Activated gamma-delta T cell (primary cell): ENCODE measurements around the gene CPSF4L.

Experiments
- DNase-seq: peaks from one replicate; lab custom pipeline; 2025; lab: John Stamatoyannopoulos, UW

CPSF4L gene

DNA sequence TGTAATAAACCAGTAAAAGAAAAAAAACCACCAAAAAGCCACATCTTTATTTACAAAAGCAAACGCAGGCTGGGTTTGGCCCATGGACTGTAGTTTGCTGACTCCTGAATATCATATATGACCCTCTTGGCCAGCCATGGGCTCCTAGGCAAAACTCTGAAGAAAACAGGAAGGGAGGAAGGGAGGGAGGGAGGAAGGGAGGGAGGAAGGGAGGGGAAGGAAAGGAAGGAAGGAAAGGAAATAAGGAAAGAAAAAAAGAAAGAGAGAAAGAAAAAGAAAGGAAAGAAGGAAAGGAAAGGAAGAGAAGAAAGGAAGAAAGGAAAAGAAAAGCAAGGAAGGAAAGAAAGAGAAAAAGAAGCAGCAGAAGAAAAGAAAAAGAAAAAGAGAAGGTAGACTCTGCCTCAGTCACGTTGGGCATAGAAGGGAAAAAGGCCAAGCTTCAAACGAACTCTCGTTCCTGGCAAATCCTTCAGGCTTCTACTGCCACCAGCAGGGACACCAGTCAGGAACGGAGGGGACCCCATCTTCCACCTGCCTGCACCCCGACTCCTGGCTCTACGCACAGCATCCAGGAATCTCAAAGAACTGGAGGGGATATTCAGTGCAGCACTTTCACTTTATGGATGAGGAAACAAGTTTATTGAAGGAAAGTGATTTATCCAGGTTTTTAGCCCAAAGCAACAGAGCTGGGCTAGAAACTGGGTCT is 28.0 kb upstream of the CPSF4L start:
- no peak for DNase-seq

DNA sequence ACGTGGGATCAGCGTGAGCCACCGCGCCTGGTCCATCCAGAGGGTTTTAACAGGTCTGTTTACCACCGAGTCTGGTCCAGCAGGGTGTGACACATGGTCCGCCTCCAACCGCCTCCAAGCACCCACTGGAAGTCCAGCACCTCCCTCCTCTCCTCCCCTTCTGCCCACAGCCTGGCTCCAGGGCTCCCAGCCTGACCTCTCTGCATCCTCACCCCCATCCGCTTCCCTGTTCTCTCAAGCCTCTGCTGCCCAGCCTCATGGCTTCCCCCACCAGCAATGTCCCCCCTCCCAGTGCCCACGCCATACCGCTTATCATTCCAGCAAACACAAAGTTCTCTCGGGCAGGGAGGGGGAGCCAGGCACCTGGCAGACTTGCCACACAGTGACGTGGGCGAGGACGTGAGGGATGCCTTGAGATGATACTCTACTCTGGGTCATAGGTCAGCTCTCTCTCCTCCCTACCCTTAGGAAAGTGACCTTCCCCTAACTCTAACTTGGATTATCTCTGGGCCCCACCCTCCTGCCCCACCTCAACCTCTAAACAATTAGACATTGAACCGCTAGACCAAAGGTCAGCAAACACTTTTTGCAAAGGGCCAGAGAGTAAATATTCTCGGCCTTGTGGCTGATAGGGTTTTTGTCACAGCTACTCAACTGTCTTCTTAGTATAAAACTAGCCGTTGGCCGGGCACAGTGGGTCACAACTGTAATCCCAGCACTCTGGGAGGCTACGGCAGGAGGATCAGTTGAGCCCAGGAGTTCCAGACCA is 27.0 kb upstream of the CPSF4L start:
- DNase-seq = no peak

DNA sequence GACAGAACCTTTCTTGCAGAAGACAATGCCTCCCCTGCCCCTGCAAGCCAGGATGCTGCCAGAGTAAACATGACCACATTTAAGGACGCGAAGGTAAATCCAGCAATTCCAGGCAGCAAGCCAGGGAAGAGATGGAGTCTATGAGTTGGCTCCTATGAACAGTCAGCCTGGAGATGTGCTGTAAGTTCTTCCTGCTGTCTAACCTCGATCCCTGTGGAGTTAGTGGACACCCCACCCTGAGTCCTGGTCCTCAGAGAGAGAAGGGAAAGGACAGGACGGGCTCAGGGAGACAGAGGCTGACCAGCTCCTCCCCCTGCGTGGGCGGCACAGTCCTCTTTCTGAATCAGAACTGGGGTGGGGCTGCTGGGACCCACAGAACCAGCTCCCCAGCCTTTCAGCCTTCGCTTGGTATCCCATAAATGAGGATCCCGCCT is 25.2 kb upstream of the CPSF4L start:
- no peak for DNase-seq

DNA sequence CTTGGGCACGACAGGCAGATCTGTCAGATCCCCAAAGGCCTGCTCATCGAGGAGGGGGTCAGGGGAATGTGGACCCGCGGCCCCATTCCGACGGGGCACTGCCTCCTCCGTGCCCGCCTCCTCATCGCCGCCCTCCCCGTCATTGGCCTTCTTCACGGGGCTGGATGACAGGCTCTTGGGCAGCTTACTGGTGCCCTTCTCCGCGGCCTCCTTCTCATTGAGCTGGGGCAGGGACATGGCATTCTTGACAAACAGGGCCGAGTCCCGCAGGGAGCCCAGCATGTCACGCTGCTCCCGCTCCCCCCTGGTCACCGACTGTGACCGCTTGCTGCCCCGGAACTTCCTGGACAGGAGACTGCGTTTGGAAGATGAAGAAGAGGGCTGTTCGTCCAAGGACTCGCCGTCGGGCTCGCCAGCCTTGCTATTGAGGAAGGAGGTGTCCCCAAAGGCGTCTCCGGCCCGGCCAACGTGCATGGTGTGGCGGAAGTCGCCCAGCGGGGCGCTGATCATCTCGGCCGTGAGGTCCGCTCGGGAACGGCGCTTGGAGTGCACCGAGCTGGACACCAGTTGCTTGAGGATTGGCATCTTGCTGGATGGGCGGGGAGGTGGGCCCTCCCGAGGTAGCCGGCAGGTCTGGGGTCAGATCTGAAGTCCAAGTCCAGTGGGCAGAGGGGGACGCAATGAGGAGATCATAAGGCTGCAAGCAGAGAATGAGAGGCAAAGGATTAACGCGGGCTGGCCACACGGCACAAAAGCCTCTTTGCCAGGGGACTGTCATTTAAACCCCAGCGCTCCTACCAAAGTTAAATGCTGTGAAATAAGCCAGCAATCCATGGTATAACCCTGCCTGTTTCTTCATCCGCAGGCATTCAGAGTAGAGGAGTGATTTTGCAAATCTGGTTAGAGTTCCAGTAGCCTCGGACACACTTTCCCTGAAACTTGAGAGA is 24.5 kb upstream of the CPSF4L start:
- DNase-seq = no peak

DNA sequence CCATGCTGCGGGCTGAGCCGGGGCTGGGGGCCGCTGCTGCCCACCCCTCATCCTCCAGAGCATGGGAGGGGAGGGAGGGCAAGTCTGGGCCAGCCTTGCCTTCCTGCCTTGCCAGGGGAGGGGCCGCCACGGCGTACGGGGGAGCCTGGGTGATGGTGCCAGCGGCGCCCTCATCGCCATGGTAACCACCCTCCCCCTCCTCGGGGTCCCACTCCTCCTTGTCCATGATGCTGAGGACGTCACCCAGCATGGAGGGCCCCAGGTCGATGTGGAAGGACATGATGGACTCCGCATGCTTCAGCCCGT is 23.9 kb upstream of the CPSF4L start:
- DNase-seq = no peak

DNA sequence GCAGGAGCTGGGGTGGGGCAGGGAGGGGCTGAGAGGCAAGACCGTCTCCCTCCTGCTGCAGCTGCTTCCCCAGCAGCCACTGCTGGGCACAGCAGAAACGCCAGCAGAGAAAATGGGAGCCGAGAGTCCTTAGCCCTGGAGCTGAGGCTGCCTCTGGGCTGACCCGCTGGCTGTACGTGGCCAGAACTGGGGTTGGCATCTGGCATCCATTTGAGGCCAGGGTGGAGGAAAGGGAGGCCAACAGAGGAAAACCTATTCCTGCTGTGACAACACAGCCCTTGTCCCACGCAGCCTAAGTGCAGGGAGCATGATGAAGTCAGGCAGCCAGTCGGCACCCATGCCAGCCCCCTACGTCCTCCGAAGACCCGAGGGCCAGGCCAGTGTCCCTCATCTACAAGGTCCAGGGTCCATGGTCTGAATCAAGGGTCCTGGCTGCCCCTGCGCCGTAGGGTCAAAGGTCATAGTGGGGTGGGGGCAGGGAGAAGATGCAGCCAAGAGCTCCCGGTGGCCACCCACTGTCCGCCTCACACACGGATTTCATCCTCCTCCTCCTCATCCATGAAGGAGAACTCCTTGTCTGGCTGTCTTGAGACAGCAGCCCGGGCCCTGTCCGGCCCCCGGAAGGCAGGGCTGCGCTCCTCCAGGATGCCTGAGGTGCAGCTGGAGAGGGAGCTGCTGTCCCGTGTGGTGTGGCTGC is 23.4 kb upstream of the CPSF4L start:
- no peak for DNase-seq

DNA sequence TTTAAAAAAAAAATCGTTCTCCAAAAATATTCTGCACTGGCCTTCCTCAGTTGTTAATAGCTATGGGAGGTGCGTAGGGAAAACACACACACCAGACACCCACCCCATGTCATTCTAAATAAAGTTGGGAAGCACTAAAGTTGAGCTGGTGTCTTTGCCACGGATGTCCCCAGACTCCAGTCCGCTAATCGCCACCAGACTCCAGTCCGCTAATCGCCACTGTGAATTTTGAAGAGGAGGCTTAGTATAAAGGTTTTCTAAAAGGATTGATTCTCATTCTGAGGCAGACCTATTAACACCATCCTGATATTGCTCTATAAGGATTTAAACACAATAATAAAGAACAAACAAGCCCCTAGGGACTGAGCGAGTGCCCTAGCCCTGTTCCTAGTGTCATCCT is 22.7 kb upstream of the CPSF4L start:
- no peak for DNase-seq

DNA sequence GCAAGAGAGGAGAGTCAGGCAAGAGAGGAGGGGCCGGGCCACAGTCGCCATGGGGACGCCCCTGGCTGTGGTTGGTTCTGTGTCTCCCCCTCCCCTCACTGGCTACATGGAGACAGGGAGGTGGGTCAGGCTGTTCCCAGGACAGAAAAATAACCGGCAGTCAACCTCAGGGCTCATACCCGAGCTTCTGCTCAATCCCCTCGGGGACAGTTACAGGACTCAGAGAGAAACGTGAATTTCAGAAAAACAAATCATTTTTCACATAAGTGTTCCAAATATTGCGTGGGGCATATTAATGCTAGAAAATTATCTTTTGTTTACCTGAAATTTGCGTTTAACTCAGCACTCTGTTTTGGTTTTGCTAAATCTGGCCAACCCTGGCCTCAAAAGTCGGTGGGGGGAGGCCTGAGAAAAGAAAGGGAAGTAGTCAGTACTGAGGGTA is 22.2 kb upstream of the CPSF4L start:
- no peak for DNase-seq

DNA sequence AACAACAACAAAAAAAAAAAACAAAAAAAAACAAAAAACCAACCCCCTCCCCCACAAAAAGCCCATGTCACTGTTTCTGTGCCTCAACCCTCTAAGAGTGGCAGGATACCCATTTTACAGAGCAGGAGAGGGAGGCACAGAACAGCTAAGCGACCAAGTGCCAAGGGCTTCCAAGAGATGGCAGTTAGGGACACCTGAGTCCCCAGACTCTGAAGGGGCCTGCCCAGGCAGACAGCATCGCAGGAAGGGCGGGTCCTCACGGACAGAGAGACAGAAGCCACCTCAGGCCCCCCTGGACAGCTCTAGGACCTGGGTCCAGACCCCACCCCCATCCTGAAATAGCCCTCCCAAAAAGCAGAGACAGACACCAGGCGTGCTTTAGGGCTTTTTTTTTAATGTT is 21.6 kb upstream of the CPSF4L start:
- no peak for DNase-seq

DNA sequence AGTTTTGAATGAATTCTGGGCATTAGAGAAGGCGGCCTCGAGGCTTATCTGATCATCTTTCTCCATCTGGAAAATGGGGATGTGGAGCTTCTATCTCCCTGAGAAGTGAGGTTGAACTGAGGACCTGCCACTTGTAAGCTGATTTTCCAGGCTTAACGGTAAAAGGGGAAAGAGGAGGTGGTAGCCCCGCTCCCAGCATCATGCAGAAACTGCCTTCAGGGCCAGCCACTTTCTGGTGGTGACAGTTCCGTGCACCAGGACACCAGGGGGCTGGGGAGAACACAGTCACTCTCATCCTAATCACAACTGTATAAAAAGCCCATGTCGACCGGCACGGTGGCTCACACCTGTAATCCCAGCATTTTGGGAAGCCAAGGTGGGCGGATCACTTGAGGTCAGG is 20.9 kb upstream of the CPSF4L start:
- no peak for DNase-seq

DNA sequence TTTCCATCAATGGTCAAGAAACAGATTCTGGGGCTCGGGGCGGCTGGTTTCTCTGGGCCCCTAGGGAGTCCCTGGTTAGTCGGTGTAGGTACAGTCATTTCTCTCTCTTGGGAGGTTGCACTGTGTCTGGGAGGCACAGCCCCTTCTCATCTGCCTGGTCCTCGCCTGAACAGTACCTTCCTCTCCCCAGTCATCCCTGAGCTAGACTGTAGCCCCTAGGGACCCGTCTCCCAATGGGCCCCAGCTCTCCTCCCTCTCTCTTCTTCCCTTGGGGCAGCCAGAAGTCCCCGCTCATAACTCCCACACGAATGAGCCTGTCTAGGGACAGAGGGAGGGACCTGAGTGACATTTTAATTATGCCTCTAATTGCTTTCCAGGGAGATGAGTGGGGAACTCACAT is 20.2 kb upstream of the CPSF4L start:
- DNase-seq = no peak

DNA sequence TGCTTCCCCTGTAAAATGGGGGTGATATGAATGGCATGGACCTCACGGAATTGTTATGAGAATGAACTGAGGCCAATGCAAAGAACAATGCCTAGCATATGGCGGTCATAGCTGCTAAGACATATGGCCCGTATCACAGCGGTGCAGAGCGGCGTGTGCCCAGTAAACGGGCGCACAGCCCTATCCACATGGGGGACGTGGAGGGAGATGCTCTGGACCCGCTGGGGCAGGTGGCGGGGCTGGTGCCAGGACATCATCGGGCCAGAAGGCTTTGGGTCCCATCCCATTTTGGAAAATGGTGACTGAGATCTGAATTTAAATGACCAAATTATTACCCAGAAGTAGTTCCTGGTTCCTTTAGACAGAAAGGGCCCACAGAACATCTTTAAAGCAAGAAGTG is 18.5 kb upstream of the CPSF4L start:
- DNase-seq = no peak

DNA sequence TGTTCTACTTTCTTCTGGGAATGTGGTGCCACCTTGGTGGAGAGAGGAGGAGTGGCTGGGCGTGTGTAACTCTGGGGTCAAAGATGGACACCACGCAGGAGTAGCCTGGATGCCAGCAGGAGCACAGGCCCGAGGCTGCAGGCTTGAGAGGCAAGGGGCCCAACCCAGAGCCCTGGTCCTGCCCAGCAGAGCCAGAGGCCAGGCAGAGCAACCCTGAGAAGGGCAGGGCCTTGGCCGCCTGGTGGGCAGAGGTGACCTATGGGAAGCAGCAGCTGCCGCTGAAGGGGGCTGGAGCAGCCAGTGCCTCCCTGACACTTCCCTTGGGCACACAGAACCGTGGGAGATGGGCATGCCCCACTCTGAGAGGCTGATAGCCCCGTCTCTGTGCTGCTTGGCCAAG is 18.0 kb upstream of the CPSF4L start:
- no peak for DNase-seq

DNA sequence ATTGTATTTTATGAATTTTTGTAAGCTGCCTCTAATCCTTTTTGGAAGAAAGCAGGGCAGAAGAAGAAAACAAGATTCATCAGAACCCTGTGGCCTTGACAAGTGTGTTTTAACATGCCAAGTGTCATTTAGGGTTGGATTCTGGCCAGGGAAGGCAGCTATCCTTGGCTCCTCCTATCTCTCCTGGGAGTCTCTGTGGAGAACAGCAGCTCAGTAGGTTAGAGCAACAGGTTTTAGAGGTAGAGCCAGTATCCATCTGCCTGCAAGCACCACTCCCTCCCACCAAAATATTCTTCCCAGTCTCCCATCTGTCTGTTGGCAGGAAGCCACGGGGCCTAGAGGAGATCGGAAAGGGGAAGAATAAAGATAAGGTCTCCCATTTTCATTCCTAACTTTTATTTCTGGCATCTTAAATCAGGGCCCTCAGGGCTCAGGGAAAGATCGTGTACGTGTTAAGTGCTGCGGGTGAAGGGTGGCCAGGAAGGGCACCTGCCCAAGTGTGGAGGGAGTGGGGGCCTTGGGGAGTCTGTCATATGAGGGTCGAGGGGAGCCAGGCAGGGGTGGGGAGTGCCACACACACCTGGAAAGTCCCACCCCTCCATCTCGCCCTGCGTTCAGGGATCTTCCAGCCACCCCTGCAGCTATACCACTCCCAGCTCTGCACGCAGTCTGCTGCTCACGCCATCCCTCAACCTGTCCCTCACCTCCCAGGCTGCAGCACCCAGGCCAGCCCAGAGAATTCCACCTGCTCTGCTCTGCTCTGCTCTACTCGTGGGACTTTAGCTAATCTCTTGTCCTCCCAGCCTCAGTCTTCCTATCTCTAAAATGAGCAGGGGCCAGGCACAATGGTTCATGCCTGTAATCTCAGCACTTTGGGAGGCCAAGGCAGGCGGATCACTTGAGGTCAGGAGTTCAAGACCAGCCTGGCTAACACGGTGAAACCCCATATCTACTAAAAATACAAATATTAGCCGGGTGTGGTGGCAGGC is 17.1 kb upstream of the CPSF4L start:
- no peak for DNase-seq

DNA sequence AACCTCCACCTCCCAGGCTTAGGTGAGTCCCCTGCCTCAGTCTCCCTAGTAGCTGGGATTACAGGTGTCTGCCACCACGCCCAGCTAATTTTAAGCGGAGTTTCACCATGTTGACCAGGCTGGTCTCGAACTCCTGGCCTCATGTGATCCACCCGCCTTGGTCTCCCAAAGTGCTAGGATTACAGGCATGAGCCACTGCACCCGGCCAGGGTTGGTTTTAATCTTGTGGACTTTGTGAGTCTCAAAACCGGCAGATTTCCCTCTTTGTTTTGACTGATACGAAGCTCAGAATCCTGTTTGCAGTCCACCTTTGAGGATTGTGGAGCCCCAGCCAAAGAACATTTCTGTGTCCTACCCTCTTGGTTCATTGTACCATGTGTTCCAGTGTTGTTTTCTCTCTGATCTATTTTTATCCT is 16.4 kb upstream of the CPSF4L start:
- no peak for DNase-seq

DNA sequence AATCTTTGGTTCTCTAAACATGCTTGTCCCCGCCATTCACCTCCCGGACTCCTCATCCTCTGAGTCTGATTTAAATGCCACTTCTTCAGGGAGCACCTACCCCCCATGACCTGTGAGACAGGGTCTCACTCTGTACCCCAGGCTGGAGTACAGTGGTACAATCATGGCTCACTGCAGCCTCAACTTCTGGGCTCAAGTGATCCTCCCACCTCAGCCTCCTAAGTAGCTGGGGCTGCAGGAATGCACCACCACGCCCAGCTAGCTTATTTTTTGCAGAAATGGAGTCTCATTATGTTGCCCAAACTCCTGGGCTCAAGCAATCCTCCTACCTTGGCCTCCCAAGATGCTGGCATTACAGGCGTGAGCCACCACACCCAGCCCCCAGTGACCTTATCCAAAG is 12.8 kb upstream of the CPSF4L start:
- no peak for DNase-seq

DNA sequence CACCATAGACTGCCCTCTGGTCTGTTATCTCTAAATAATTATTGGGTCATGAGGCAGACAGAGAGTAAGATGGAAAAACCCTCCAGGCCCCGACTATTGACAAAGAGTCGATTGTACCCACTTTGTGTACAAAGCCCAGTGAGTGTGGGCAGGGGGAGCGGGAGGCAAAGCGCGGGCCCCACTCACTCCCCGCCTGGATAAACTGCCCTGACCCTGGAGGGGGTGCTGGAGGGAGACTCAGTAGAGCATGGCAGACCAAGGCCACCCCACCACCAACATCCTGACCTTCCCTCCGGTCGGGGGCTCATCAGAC is 11.2 kb upstream of the CPSF4L start:
- DNase-seq = no peak

DNA sequence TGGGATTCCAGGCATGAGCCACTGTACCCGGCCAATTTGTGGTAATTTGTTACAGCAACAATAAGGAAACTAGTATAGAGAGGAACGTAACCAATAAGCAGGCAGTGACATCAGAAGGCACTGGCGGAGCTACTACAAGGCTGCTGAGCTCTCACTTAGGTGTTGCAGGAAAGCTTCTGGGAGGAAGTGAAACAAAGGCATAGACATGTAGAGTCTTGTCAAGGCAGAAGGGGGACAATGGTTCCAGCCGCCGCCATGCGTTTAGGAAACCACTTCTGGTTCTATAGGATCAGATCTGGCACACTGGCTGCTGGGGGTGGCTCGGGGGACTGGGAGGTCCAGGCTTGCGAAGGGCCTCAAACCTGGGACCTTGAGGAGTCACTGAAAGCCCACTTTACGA is 9.4 kb upstream of the CPSF4L start:
- no peak for DNase-seq

DNA sequence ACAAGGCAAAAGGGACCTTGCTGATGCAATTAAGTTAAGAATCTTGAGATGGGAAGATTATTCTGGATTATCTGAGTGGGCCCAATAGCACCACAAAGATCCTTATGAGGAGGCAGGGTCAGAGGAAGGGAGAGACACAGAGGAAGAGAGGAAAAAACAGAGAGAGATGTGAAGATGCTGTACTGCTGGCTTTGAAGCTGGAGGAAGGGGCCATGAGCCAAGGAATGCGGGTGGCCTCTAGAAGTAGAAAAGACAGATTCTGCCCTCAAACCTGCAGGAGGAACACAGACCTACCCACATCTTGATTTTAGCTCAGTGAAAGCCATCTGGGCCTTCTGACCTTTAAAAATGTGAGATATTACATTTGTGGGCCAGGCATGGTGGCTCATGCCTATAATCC is 8.1 kb upstream of the CPSF4L start:
- DNase-seq = no peak

DNA sequence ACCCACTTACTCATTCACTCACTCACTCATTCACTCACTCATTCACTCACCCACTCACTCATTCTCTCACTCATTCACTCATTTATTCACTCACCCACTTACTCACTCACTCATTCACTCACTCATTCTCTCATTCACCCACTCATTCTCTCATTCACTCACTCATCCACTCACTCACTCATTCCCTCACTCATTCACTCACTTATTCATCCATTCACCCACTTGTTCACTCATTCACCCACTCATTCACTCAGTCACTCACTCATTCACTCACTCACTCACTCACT is 7.6 kb upstream of the CPSF4L start:
- DNase-seq = no peak
